ENCODE results near the gene FMO4.

Gene FMO4

DNA sequence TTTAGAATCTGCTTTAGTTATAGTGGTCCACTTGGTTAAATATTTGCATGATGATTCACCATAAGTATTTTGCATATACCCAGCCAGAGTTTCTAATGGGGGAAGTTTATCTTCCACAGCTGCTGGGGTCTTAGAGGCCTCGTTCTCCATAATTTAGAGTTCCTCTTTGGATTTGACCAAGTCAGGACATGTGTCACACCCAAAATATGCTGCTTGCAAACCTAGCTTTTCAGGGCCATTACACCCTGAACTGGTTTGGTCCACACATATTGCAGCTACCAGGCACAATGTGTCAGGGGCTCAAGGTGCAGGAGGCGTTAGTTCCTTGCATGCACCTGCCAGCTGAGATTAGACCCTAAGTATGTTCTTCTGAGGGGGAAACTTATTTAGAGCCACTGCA, 17.1 kb upstream of the FMO4 start:
- Histone ChIP-seq H3K4me1 (ENCODE audit: control insufficient read depth, low read length) (no peaks in the 10 kb centered on the region), H3K4me3 (ENCODE audit: low read length) (no peak overlapping the region), H3K9me2 (replicated peaks; ENCODE audit: control insufficient read depth, low read length) (no peaks in the 10 kb centered on the region), H3K79me2 (ENCODE audit: control insufficient read depth, low read length) (no peaks in the 10 kb centered on the region), H4K20me1 (ENCODE audit: control insufficient read depth, insufficient read depth, low read depth, low read length) (no peaks in the 10 kb centered on the region), H3K9me3 (ENCODE audit: control insufficient read depth, insufficient read depth, low read length) (peaks cover 12% of the 10 kb centered on the region; the same call in 1 of the 2 replicates), H3K27me3 (ENCODE audit: control insufficient read depth, low read length) (no peaks in the 10 kb centered on the region), H3K27ac (ENCODE audit: low read depth, low read length) (no peak overlapping the region), H3F3A (ENCODE audit: control insufficient read depth, insufficient read depth) (no peaks in the 10 kb centered on the region), H3K4me2 (ENCODE audit: low read length) (no peak overlapping the region), H3K36me3 (ENCODE audit: control insufficient read depth, low read length) (no peaks in the 10 kb centered on the region)
- TF ChIP-seq, protein P1, sequence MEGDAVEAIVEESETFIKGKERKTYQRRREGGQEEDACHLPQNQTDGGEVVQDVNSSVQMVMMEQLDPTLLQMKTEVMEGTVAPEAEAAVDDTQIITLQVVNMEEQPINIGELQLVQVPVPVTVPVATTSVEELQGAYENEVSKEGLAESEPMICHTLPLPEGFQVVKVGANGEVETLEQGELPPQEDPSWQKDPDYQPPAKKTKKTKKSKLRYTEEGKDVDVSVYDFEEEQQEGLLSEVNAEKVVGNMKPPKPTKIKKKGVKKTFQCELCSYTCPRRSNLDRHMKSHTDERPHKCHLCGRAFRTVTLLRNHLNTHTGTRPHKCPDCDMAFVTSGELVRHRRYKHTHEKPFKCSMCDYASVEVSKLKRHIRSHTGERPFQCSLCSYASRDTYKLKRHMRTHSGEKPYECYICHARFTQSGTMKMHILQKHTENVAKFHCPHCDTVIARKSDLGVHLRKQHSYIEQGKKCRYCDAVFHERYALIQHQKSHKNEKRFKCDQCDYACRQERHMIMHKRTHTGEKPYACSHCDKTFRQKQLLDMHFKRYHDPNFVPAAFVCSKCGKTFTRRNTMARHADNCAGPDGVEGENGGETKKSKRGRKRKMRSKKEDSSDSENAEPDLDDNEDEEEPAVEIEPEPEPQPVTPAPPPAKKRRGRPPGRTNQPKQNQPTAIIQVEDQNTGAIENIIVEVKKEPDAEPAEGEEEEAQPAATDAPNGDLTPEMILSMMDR (IDR thresholded peaks at IDR 0.05; ENCODE audit: low read depth, low read length, poor library complexity, severe bottlenecking): no peak
- no peak for TF ChIP-seq EZH2phosphoT487 (IDR thresholded peaks at IDR 0.05; ENCODE audit: borderline replicate concordance, low read length)

DNA sequence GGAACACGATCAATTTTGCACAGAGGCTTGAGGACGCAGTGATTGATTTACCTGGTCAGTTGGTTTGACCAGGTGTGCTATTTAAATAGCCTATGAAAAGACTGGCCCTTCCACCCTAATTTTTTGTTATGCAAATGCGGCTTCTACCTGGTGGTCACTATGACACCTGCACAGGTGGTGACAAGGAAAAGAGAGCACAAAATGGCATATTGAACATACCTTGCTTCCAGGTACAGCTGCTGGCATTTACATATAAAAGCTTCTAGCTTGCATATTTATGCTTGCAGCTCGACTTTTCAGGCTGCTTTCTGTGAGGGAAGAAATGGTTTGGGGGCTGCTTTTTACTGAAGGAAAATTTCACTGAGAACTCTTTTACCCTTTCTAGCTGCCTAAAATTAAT, 15.3 kb upstream of the FMO4 start:
- Histone ChIP-seq H3K9me2 (replicated peaks; ENCODE audit: control insufficient read depth, low read length) (no peaks in the 10 kb centered on the region), H3K9me3 (ENCODE audit: control insufficient read depth, insufficient read depth, low read length) (peaks cover 12% of the 10 kb centered on the region; the same call in 1 of the 2 replicates), H3K27ac (ENCODE audit: low read depth, low read length) (no peak overlapping the region), H3K4me2 (ENCODE audit: low read length) (no peak overlapping the region), H3K27me3 (ENCODE audit: control insufficient read depth, low read length) (no peaks in the 10 kb centered on the region), H3K4me3 (ENCODE audit: low read length) (no peak overlapping the region), H3K79me2 (ENCODE audit: control insufficient read depth, low read length) (no peaks in the 10 kb centered on the region), H3K36me3 (ENCODE audit: control insufficient read depth, low read length) (no peaks in the 10 kb centered on the region), H3F3A (ENCODE audit: control insufficient read depth, insufficient read depth) (no peaks in the 10 kb centered on the region), H3K4me1 (ENCODE audit: control insufficient read depth, low read length) (no peaks in the 10 kb centered on the region), H4K20me1 (ENCODE audit: control insufficient read depth, insufficient read depth, low read depth, low read length) (no peaks in the 10 kb centered on the region)
- TF ChIP-seq, protein P1 (IDR thresholded peaks at IDR 0.05; ENCODE audit: low read depth, low read length, poor library complexity, severe bottlenecking): no peak
- no peak for TF ChIP-seq EZH2phosphoT487 (IDR thresholded peaks at IDR 0.05; ENCODE audit: borderline replicate concordance, low read length)

DNA sequence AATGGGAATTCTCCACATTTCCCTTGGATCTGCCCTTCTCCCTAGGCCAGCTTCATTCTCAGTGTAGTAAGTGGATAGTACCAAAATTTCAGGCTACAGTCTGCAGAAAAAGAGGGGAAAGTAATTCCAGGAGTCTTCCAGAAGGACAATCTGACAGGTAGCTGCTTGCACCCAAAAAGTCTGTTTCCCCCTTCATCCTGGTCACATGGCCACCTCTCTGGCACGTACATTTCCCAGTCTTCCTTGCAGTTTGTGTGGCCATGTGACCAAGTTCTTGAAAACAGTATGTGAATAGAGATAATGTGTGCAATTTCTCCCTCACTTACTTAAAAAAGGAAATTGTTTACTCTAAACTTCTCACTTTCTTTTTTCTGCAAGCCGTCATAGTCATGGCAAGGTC, 14.6 kb upstream of the FMO4 start:
- Histone ChIP-seq H3K79me2 (ENCODE audit: control insufficient read depth, low read length) (no peaks in the 10 kb centered on the region), H4K20me1 (ENCODE audit: control insufficient read depth, insufficient read depth, low read depth, low read length) (no peaks in the 10 kb centered on the region), H3K36me3 (ENCODE audit: control insufficient read depth, low read length) (no peaks in the 10 kb centered on the region), H3K4me2 (ENCODE audit: low read length) (no peak overlapping the region), H3K9me3 (ENCODE audit: control insufficient read depth, insufficient read depth, low read length) (peaks cover 12% of the 10 kb centered on the region; the same call in 1 of the 2 replicates), H3K4me1 (ENCODE audit: control insufficient read depth, low read length) (no peaks in the 10 kb centered on the region), H3K27ac (ENCODE audit: low read depth, low read length) (no peak overlapping the region), H3K4me3 (ENCODE audit: low read length) (no peak overlapping the region), H3K27me3 (ENCODE audit: control insufficient read depth, low read length) (no peaks in the 10 kb centered on the region), H3F3A (ENCODE audit: control insufficient read depth, insufficient read depth) (no peaks in the 10 kb centered on the region), H3K9me2 (replicated peaks; ENCODE audit: control insufficient read depth, low read length) (no peaks in the 10 kb centered on the region)
- TF ChIP-seq, protein P1 (IDR thresholded peaks at IDR 0.05; ENCODE audit: low read depth, low read length, poor library complexity, severe bottlenecking): no peak
- TF ChIP-seq EZH2phosphoT487 (IDR thresholded peaks at IDR 0.05; ENCODE audit: borderline replicate concordance, low read length): no peak

All from DOHH2 (cell line).